ENCODE measurements around the gene IQCH. TPM values are rescaled to one million over a fixed set of nuclear protein-coding genes. Genes with fewer than 3 reads are reported as not detected.

Gene IQCH
- total and polyA plus RNA-seq, 2 donors (not counting 1 experiment from before 2014, with no cell fraction given) = 1.7 to 5.0 TPM

DNA sequence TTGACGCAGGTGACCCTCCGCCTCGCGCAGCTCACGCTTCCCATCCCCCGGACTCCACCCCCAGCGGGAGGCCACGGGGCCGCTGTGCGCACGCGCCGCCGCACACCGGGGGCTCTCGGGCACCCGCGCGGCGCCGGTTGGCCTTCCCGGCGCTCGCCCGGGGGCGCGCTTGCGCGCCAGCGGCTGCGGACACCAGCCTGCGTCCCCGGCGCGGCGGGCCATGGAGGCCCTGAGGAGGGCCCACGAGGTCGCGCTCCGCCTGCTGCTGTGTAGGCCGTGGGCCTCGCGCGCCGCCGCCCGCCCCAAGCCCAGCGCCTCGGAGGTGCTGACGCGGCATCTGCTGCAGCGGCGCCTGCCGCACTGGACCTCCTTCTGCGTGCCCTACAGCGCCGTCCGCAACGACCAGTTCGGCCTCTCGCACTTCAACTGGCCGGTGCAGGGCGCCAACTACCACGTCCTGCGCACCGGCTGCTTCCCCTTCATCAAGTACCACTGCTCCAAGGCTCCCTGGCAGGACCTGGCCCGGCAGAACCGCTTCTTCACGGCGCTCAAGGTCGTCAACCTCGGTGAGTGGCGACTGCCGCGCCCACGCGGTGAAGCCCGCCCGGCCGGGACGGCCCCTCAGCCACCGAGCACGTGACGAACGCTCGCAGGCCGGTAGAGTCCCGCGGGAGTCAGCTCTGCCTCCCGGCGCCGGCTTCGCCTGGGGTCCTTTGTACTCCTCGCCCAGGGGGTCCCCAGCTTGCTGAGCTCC lies 266.6 kb downstream of the IQCH start, which contains the start of gene C15orf61:
Gene C15orf61 (plus strand): TSS at position 103 of the 754 bp plus-strand sequence. CDS start 118 bp downstream, at position 221.
- peak; percentile 80 for DNase-seq (ENCODE audit: low read depth in 2 of 2)
- Histone ChIP-seq H3K4me2 (ENCODE audit: extremely low read depth, insufficient read depth, low read length) (peak within 1 kb of the TSS; percentile 92), H4K20me1 (ENCODE audit: control insufficient read depth, extremely low read depth, insufficient read depth, low read length) (no peaks in the 10 kb centered on the region), H3K79me2 (ENCODE audit: control insufficient read depth, insufficient read depth, low read length) (peaks cover 32% of the 10 kb centered on the region), H3K27ac (ENCODE audit: insufficient read depth, low read length) (peak within 1 kb of the TSS; percentile 94), H3K9ac (ENCODE audit: insufficient read depth, low read length) (peak within 1 kb of the TSS; percentile 86), H3K4me3 (replicated peaks in 1 of 4; ENCODE audit: control extremely low read depth in 1 of 4, insufficient read depth in 1 of 4, low read depth in 3 of 4, low read length in 4 of 4) (peak within 1 kb of the TSS; percentile 81 to 95 (median 86)), H3K27me3 (ENCODE audit: control insufficient read depth, insufficient read depth, low read length) (no peaks in the 10 kb centered on the region), H3K4me1 (ENCODE audit: control insufficient read depth, extremely low read depth, insufficient read depth, low read length) (peaks cover 5% of the 10 kb centered on the region), H3K36me3 (ENCODE audit: control insufficient read depth, insufficient read depth, low read length) (no peaks in the 10 kb centered on the region), H3K9me3 (ENCODE audit: control insufficient read depth, insufficient read depth, low read depth, low read length) (no peaks in the 10 kb centered on the region), H2AFZ (ENCODE audit: low read length) (peak within 1 kb of the TSS; percentile 96)
- TF ChIP-seq, protein P1, sequence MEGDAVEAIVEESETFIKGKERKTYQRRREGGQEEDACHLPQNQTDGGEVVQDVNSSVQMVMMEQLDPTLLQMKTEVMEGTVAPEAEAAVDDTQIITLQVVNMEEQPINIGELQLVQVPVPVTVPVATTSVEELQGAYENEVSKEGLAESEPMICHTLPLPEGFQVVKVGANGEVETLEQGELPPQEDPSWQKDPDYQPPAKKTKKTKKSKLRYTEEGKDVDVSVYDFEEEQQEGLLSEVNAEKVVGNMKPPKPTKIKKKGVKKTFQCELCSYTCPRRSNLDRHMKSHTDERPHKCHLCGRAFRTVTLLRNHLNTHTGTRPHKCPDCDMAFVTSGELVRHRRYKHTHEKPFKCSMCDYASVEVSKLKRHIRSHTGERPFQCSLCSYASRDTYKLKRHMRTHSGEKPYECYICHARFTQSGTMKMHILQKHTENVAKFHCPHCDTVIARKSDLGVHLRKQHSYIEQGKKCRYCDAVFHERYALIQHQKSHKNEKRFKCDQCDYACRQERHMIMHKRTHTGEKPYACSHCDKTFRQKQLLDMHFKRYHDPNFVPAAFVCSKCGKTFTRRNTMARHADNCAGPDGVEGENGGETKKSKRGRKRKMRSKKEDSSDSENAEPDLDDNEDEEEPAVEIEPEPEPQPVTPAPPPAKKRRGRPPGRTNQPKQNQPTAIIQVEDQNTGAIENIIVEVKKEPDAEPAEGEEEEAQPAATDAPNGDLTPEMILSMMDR (conservative IDR thresholded peaks at IDR 0.05 in 1 of 2, IDR thresholded peaks at IDR 0.05 in 1 of 2; ENCODE audit: low read depth in 1 of 2, low read length in 2 of 2) = peak in 1 of 2 donors; percentile 5
- no peak for TF ChIP-seq EZH2 (IDR thresholded peaks at IDR 0.05; ENCODE audit: low read length, missing control alignments)

DNA sequence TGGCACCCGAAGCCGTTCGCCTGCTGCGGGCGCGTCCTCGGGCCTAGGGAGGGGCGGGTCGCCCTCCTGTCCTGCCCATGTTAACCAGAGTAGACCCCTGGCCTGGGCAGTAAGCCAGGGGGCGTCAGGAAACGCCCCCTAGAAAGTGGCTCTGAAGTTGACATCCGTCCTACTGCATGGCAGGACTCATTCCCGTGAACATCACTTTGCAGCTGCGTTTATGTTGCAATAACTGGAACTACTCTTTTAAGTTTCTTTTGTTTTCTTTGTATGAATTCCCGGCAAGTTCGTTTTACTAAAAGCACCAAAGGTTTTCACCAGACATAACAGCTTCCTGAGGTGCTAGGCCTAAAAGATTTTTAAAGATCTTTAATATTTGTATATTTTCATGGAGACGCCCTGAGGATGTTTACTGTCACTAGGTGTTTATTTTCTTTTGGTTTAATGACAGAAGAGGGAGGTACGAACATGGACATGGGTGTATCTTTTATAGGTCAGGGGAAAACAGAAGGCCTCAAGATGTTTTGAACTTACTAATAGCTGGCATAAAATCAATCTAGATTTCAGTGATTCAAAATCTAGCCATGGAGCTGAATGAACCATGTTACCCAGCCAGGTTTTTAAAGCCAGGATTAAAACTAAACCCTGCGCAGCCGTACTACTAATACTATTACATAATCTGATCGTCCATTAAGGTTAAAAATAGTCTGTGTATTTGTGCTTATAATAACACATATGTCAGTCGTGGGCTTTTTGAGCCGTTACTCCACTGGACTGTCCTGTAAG lies 267.4 kb downstream of the IQCH start:
- Histone ChIP-seq H4K20me1 (ENCODE audit: control insufficient read depth, extremely low read depth, insufficient read depth, low read length) (no peaks in the 10 kb centered on the region), H3K27ac (ENCODE audit: insufficient read depth, low read length) (peak overlapping the region; percentile 94), H3K4me2 (ENCODE audit: extremely low read depth, insufficient read depth, low read length) (peak overlapping the region; percentile 92), H3K4me3 (replicated peaks in 1 of 4; ENCODE audit: control extremely low read depth in 1 of 4, insufficient read depth in 1 of 4, low read depth in 3 of 4, low read length in 4 of 4) (peak overlapping the region; percentile 81 to 95 (median 86)), H2AFZ (ENCODE audit: low read length) (peak overlapping the region; percentile 94), H3K4me1 (ENCODE audit: control insufficient read depth, extremely low read depth, insufficient read depth, low read length) (peaks cover 5% of the 10 kb centered on the region), H3K79me2 (ENCODE audit: control insufficient read depth, insufficient read depth, low read length) (peaks cover 32% of the 10 kb centered on the region), H3K36me3 (ENCODE audit: control insufficient read depth, insufficient read depth, low read length) (no peaks in the 10 kb centered on the region), H3K27me3 (ENCODE audit: control insufficient read depth, insufficient read depth, low read length) (no peaks in the 10 kb centered on the region), H3K9ac (ENCODE audit: insufficient read depth, low read length) (peak overlapping the region; percentile 86), H3K9me3 (ENCODE audit: control insufficient read depth, insufficient read depth, low read depth, low read length) (no peaks in the 10 kb centered on the region)
- TF ChIP-seq, protein P1 (conservative IDR thresholded peaks at IDR 0.05 in 1 of 2, IDR thresholded peaks at IDR 0.05 in 1 of 2; ENCODE audit: low read depth in 1 of 2, low read length in 2 of 2) = no peak
- no peak for TF ChIP-seq EZH2 (IDR thresholded peaks at IDR 0.05; ENCODE audit: low read length, missing control alignments)
- peak; percentile 44 to 64 for DNase-seq (ENCODE audit: low read depth in 2 of 2)

DNA sequence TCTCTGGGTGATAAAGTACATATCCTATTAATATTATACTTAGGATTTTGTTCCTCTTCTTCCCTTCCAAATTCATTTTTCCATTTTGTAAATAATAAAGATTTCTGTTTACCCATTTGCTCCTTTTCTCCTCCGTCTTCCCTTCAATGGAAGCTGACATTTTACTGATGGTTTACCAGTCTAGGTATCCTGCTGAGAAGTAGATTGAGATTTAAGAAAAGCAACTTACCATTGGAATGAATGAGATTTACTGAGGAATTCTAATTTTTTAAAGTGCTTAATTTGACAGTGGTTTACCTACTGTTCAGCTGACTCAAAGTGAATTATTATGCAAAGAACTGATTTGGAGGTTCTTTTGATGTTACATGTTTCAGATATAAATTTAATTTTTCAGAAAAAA lies 268.7 kb downstream of the IQCH start:
- Histone ChIP-seq H3K27ac (ENCODE audit: insufficient read depth, low read length) (no peak overlapping the region), H3K27me3 (ENCODE audit: control insufficient read depth, insufficient read depth, low read length) (no peaks in the 10 kb centered on the region), H3K9ac (ENCODE audit: insufficient read depth, low read length) (no peak overlapping the region), H3K4me1 (ENCODE audit: control insufficient read depth, extremely low read depth, insufficient read depth, low read length) (peaks cover 5% of the 10 kb centered on the region), H3K79me2 (ENCODE audit: control insufficient read depth, insufficient read depth, low read length) (peaks cover 32% of the 10 kb centered on the region), H3K9me3 (ENCODE audit: control insufficient read depth, insufficient read depth, low read depth, low read length) (no peaks in the 10 kb centered on the region), H3K4me2 (ENCODE audit: extremely low read depth, insufficient read depth, low read length) (peak overlapping the region; percentile 92), H2AFZ (ENCODE audit: low read length) (no peak overlapping the region), H3K36me3 (ENCODE audit: control insufficient read depth, insufficient read depth, low read length) (no peaks in the 10 kb centered on the region), H4K20me1 (ENCODE audit: control insufficient read depth, extremely low read depth, insufficient read depth, low read length) (no peaks in the 10 kb centered on the region), H3K4me3 (replicated peaks in 1 of 4; ENCODE audit: control extremely low read depth in 1 of 4, insufficient read depth in 1 of 4, low read depth in 3 of 4, low read length in 4 of 4) (peak overlapping the region in 3 of 4 experiments; percentile 81 to 95 (median 84))
- DNase-seq (ENCODE audit: low read depth in 2 of 2) = no peak
- TF ChIP-seq, protein P1 (conservative IDR thresholded peaks at IDR 0.05 in 1 of 2, IDR thresholded peaks at IDR 0.05 in 1 of 2; ENCODE audit: low read depth in 1 of 2, low read length in 2 of 2) = no peak
- TF ChIP-seq EZH2 (IDR thresholded peaks at IDR 0.05; ENCODE audit: low read length, missing control alignments) = no peak
